ENCODE results near the gene TENM3. TPM values are rescaled to one million over a fixed set of nuclear protein-coding genes. Genes with fewer than 3 reads are reported as not detected.

Gene TENM3
- total RNA-seq, 2 experiments from 2014 or later: not detected

DNA sequence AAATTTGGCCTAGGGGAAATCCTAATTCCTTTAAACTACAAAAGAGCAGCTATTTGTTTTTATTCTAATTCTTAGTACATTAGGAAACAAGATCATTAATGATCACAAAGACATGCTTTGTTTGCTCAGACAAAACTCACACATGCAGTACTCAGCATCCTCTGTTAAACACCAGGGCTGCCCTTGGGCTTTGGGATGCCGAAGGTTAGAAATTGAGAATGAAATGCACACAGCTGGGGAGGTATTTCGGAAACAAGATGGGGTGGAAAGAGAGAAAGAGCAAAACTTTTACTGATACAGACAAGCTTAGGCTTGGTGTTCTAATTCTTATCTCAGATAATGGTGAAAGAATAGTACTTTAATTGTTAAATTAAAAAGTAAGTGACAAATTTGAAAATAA lies 451.3 kb downstream of the TENM3 start:
- no peak for TF ChIP-seq CTCF (IDR thresholded peaks at IDR 0.05)
- no peak overlapping the region for H3K4me3 Mint-ChIP-seq
- H3K27me3 ChIP-seq (ENCODE audit: control insufficient read depth in 1 of 2, insufficient read depth in 2 of 2, low read length in 2 of 2): no peaks in the 10 kb centered on the region
- no peaks in the 10 kb centered on the region for H3K36me3 ChIP-seq (ENCODE audit: insufficient read depth, low read length)
- intact Hi-C loops (cut with DNase I, micrococcal nuclease): loop anchor here in 1 of 2 experiments (5.0 kb wide), 1 partner anchor 48 kb away; no protein-coding TSS in a partner anchor
- no peaks in the 10 kb centered on the region for H3K36me3 Mint-ChIP-seq (ENCODE audit: low read depth)
- no peaks in the 10 kb centered on the region for H3K9me3 Mint-ChIP-seq
- H3K4me1 Mint-ChIP-seq (ENCODE audit: low read depth): no peaks in the 10 kb centered on the region
- no peak for DNase-seq
- H3K27ac ChIP-seq (ENCODE audit: low read depth in 1 of 2, low read length in 2 of 2): no peak overlapping the region
- ChIA-PET POLR2A (no interaction called here), CTCF (no interaction called here)
- H3K4me1 ChIP-seq (ENCODE audit: insufficient read depth, low read length): no peaks in the 10 kb centered on the region
- peaks cover 0 to 2% of the 10 kb centered on the region in 2 experiments for H3K9me3 ChIP-seq (ENCODE audit: control insufficient read depth in 1 of 2, insufficient read depth in 1 of 2, low read length in 2 of 2)
- H3K27me3 Mint-ChIP-seq: peaks cover 26% of the 10 kb centered on the region
- no peak overlapping the region for H3K27ac Mint-ChIP-seq
- no peak overlapping the region for H3K4me3 ChIP-seq (ENCODE audit: low read length)
- ATAC-seq (ENCODE audit: poor library complexity): no peak

DNA sequence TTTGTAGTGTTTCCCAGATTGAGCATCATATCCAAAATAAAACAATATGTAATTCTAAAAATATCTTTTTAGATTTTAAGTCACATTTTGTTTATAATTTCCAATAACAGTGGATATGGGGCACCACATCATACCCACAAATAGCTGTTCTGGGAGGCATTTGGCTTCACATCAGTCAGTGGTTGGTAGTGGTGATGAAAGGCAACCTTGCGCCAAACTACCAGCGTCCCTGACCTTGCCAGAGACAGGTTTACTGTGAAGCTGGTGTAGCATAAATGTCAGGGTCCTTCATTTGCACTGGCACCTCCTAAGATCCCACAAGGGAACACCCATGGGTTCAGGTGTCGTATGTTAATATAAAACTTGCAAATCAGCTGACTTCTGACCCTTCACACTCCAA lies 451.8 kb downstream of the TENM3 start:
- H3K4me3 ChIP-seq (ENCODE audit: low read length): no peak overlapping the region
- H3K9me3 ChIP-seq (ENCODE audit: control insufficient read depth in 1 of 2, insufficient read depth in 1 of 2, low read length in 2 of 2): no peaks in the 10 kb centered on the region
- H3K27me3 ChIP-seq (ENCODE audit: control insufficient read depth in 1 of 2, insufficient read depth in 2 of 2, low read length in 2 of 2): no peaks in the 10 kb centered on the region
- H3K27me3 Mint-ChIP-seq: peaks cover 25% of the 10 kb centered on the region
- no peak overlapping the region for H3K27ac ChIP-seq (ENCODE audit: low read depth in 1 of 2, low read length in 2 of 2)
- no peaks in the 10 kb centered on the region for H3K36me3 ChIP-seq (ENCODE audit: insufficient read depth, low read length)
- no peak overlapping the region for H3K27ac Mint-ChIP-seq
- intact Hi-C loops (cut with DNase I, micrococcal nuclease): no loop called here
- H3K4me1 Mint-ChIP-seq (ENCODE audit: low read depth): no peaks in the 10 kb centered on the region
- DNase-seq: no peak
- TF ChIP-seq CTCF (IDR thresholded peaks at IDR 0.05): no peak
- H3K36me3 Mint-ChIP-seq (ENCODE audit: low read depth): no peaks in the 10 kb centered on the region
- no peak overlapping the region for H3K4me3 Mint-ChIP-seq
- H3K4me1 ChIP-seq (ENCODE audit: insufficient read depth, low read length): no peaks in the 10 kb centered on the region
- POLR2A ChIA-PET: no interaction called here
- no peak for ATAC-seq (ENCODE audit: poor library complexity)
- H3K9me3 Mint-ChIP-seq: no peaks in the 10 kb centered on the region
- CTCF ChIA-PET: no interaction called here

DNA sequence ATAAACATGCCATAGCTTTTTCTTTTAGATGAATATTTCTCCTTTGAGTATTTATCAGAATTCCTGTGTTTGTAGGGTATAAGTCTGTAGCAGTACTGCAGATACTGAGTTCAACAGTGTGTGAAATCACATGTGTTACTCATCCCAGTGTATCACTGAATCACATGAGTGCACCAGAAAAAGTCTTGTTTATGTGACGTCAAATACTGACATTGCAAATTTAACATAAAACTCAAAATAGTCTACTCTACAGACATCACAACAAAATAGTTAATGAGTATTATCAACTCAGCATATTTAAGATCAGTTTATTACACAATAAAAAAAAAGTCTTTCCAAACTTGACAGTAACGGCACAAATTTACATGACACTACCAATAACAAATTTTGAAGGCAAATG lies 452.6 kb downstream of the TENM3 start:
- DNase-seq (no peak), ATAC-seq (ENCODE audit: poor library complexity) (no peak)
- Histone ChIP-seq H3K4me1 (ENCODE audit: insufficient read depth, low read length) (no peaks in the 10 kb centered on the region), H3K4me3 (ENCODE audit: low read length) (no peak overlapping the region), H3K36me3 (ENCODE audit: insufficient read depth, low read length) (no peaks in the 10 kb centered on the region), H3K27ac (ENCODE audit: low read depth in 1 of 2, low read length in 2 of 2) (no peak overlapping the region), H3K27me3 (ENCODE audit: control insufficient read depth in 1 of 2, insufficient read depth in 2 of 2, low read length in 2 of 2) (no peaks in the 10 kb centered on the region), H3K9me3 (ENCODE audit: control insufficient read depth in 1 of 2, insufficient read depth in 1 of 2, low read length in 2 of 2) (no peaks in the 10 kb centered on the region)
- intact Hi-C loops (cut with DNase I, micrococcal nuclease): no loop called here
- TF ChIP-seq CTCF (IDR thresholded peaks at IDR 0.05): no peak
- H3K36me3 Mint-ChIP-seq (ENCODE audit: low read depth): no peaks in the 10 kb centered on the region
- no peak overlapping the region for H3K4me3 Mint-ChIP-seq
- H3K9me3 Mint-ChIP-seq: no peaks in the 10 kb centered on the region
- H3K27me3 Mint-ChIP-seq: peaks cover 25% of the 10 kb centered on the region
- no peak overlapping the region for H3K27ac Mint-ChIP-seq
- ChIA-PET POLR2A (no interaction called here), CTCF (no interaction called here)
- H3K4me1 Mint-ChIP-seq (ENCODE audit: low read depth): no peaks in the 10 kb centered on the region
